Stimulated activated CD8-positive, alpha-beta memory T cell treated with anti-CD3 and anti-CD28 coated beads, Interleukin-2, amount 100 ng/mL, for 1 hour (primary cell): ENCODE measurements around the gene UBE2D2.
"Not testable (repeated sequence)": the region's sequence is repeated elsewhere in the genome, so short reads cannot be mapped to it uniquely, and the experiment has no call there.

Experiments
- DNase-seq, 2 donors: peaks; one replicate each; pipeline ENCODE4 v3.0.0-alpha.2; 2020; ENCODE audit warnings: low read depth in 2 of 2

The UBE2D2 gene

GRCh38 chr5:139560752-139561654 is at the start of gene UBE2D2:
UBE2D2 (plus strand) TSS chr5:139561339; CDS start chr5:139561792, 453 bp downstream.
- DNase-seq: peak; percentile 96 to 97

- DNase-seq: no peak
These were observed 48.3 kb upstream of the UBE2D2 start for GRCh38 chr5:139512786-139513390.

- DNase-seq: peak; percentile 59 to 69
These were observed 47.7 kb upstream of the UBE2D2 start for GRCh38 chr5:139513434-139513833.

DNA sequence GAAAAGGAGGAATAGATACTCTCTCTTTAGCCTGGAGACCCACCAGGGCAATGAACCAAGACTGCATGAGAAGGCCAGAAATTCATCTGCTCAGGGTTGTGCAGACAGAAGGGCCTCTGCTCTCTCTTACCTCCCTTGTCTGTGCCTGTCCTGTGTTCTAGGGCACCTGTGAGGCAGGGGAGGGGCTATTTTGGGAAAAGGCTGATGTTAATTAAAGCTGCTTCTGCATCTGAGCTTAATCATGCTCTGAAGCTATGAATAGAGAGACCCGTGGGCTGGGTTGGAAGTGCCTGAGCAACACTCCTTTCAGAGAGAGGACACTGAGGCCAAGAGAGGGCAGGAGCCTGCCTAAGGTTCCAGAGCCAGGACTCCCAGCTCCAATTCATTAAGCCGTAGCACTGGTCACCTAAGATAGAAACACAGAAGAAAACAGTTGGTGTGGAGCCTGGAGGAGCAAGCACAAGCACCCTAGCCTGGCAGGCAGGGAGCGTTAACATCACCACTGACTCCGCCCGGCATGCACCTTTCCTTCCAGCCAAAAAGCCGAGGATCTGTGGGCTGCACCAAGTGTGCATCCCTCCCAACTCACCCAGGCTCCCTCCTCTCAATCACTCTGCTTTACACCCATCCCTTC is 47.2 kb upstream of the UBE2D2 start:
- DNase-seq: no peak

- DNase-seq: no peak
These were observed 46.7 kb upstream of the UBE2D2 start for GRCh38 chr5:139514486-139514856.

GRCh38 chr5:139517683-139518564 is 43.2 kb upstream of the UBE2D2 start:
- DNase-seq: peak; percentile 83

DNA sequence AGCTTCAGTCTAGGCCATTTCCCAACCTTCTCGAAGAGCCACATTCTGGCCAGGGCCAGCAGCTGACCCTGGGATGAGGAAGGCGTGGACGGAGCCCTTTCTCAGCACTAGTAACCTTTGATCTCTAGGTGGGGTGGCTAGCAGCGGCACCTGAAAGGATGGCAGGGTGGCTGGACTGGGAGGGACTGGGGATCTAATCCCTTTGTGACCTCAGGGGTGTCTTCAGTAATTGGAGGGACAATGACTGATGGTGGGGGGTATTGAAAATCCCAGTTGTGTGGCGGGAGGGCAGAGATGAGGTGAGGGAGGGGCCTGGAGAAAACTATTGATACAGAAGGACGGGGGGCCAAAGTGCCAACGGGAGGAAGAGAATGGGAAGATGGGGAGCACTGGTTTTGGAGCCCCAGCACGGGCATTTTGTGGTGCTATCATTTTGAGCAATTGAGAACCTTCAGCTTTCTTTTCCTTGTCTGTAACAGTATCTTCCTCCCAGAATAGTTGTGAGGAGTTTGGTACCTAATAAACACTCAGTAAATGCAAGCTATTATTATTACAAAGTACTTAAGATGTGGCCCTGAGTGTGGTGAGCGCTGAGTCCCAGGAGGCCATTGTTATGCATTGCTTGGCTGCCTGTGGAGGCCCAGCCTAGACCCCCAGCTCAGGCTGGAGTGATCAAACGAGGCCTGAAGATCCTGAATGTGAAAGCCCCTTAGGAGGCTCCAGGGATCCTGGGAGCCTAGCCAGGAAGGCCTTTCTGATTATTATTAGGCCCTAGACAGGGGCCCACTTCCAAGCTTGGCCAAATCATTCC is 37.3 kb upstream of the UBE2D2 start:
- DNase-seq: no peak

GRCh38 chr5:139524446-139524845 is 36.7 kb upstream of the UBE2D2 start:
- DNase-seq: no peak

- no peak for DNase-seq
These were observed 36.1 kb upstream of the UBE2D2 start for GRCh38 chr5:139524940-139525585.

DNA sequence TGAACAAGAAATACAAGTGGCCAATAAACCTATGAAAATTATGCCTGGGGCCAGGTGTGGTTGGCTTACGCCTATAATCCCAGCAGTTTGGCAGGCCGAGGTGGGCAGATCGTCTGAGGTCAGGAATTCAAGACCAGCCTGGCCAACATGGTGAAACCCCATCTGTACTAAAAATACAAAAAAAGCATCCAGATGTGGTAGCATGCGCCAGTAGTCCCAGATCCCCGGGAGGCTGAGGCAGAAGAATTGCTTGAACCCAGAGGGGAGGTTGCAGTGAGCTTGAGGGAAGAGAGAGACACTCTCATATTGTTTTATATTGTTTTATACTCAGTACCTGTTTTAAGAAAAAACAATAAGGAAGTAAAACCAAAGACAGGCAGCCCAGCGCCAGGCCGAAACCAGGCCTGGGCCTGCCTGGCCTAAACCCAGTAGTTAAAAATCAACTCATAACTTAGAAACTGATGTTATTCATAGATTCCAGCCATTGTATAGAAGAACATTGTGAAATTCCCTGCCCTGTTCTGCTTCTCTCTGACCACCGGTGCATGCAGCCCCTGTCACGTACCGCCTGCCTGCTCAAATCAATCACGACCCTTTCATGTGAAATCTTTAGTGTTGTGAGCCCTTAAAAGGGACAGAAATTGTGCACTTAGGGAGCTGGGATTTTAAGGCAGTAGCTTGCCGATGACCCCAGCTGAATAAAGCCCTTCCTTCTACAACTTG is 35.4 kb upstream of the UBE2D2 start:
- DNase-seq: not testable (repeated sequence)

DNA sequence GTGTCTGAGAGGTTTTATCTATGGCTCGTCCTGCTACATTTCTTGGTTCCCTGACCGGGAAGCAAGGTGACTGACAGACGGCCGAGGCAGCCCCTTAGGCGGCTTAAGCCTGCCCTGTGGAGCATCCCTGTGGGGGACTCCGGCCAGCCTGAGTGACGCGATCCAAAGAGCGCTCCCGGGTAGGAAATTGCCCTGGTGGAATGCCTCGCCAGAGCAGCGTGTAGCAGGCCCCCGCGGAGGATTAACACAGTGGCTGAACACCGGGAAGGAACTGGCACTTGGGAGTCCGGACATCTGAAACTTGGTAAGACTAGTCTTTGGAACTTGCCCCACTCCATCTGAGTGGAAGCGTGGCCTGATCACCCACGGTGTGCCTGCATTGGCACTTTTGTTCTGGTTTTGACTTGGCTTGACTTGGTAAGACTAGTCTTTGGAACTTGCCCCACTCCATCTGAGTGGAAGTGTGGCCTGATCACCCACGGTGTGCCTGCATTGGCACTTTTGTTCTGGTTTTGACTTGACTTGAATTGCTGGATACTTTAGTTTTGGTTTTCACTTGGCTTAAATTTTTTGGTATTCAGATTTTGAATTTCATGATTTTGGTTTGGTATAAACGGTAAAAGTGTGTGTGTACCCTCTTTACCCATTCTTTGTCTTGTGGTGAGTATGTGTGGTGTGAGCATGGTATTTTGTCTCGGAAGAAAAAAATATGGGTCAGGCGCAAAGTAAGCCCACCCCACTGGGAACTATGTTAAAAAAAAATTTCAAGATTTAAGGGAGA is 34.6 kb upstream of the UBE2D2 start:
- not testable (repeated sequence) for DNase-seq

- not testable (repeated sequence) for DNase-seq
These were observed 34.1 kb upstream of the UBE2D2 start for GRCh38 chr5:139527090-139527470.

GRCh38 chr5:139527896-139528467 is 33.2 kb upstream of the UBE2D2 start:
- DNase-seq: not testable (repeated sequence)

GRCh38 chr5:139528695-139529094 is 32.4 kb upstream of the UBE2D2 start:
- DNase-seq: not testable (repeated sequence)

GRCh38 chr5:139530079-139530478 is 31.1 kb upstream of the UBE2D2 start:
- DNase-seq: not testable (repeated sequence)

- DNase-seq: no peak
These were observed 29.4 kb upstream of the UBE2D2 start for GRCh38 chr5:139531772-139532169.

GRCh38 chr5:139543423-139543991 is 17.6 kb upstream of the UBE2D2 start:
- peak in 1 of 2 donors; percentile 22 for DNase-seq

DNA sequence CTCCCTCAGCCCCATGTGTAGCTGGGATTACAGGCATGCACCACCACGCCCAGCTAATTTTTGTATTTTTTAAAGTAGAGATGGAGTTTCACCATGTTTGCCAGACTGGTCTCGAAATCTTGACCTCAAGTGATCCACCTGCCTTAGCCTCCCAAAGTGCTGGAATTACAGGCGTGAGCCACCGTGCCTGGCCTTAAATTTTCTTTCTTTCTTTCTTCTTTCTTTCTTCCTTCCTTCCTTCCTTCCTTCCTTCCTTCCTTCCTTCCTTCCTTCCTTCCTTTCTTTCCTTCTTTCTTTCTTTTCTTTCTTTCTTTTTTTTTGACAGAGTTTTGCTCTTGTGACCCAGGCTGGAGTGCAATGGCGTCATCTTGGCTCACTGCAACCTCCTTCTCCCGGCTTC is 14.5 kb upstream of the UBE2D2 start:
- not testable (repeated sequence) for DNase-seq
